ENCODE results near the gene TMEM240. TPM values are rescaled to one million over a fixed set of nuclear protein-coding genes. Genes with fewer than 3 reads are reported as not detected.
A peak's percentile ranks its signal among the peaks of the same experiment; 100 is the strongest.
"Not testable (repeated sequence)": the region's sequence is repeated elsewhere in the genome, so short reads cannot be mapped to it uniquely, and the experiment has no call there.

TMEM240 gene
- total and polyA plus RNA-seq, 8 donors, result 2.6 to 6.9 (median 4.3) TPM

GRCh38 chr1:1511533-1512285 is 28.7 kb downstream of the TMEM240 start, which contains the start of gene ATAD3A:
Gene ATAD3A, plus strand, starts transcription at chr1:1512162. Its CDS starts 107 bp downstream, at chr1:1512269.
- intact Hi-C loops (cut with DNase I), result no loop called here
- Histone ChIP-seq H3K27ac (peak within 1 kb of the TSS; percentile 87 to 94), H3K27me3 (no peaks in the 10 kb centered on the region), H3K4me3 (peak within 1 kb of the TSS; percentile 84 to 87), H3K4me1 (peaks cover 6 to 28% of the 10 kb centered on the region in 2 donors), H3K36me3 (peaks cover 0 to 14% of the 10 kb centered on the region in 2 donors), H3K9me3 (no peaks in the 10 kb centered on the region)
- DNase-seq (peak; percentile 98 to 99 (median 99)), ATAC-seq (peak; percentile 95)
- TF ChIP-seq, protein P1, sequence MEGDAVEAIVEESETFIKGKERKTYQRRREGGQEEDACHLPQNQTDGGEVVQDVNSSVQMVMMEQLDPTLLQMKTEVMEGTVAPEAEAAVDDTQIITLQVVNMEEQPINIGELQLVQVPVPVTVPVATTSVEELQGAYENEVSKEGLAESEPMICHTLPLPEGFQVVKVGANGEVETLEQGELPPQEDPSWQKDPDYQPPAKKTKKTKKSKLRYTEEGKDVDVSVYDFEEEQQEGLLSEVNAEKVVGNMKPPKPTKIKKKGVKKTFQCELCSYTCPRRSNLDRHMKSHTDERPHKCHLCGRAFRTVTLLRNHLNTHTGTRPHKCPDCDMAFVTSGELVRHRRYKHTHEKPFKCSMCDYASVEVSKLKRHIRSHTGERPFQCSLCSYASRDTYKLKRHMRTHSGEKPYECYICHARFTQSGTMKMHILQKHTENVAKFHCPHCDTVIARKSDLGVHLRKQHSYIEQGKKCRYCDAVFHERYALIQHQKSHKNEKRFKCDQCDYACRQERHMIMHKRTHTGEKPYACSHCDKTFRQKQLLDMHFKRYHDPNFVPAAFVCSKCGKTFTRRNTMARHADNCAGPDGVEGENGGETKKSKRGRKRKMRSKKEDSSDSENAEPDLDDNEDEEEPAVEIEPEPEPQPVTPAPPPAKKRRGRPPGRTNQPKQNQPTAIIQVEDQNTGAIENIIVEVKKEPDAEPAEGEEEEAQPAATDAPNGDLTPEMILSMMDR (IDR thresholded peaks at IDR 0.05), result no peak

GRCh38 chr1:1510912-1511532 is 29.4 kb downstream of the TMEM240 start:
- H3K4me3 ChIP-seq, result peak overlapping the region; percentile 84 to 87
- ATAC-seq, result peak; percentile 20
- peaks cover 6 to 28% of the 10 kb centered on the region in 2 donors for H3K4me1 ChIP-seq
- H3K27ac ChIP-seq, result peak overlapping the region; percentile 87 to 94
- H3K36me3 ChIP-seq, result peaks cover 0 to 7% of the 10 kb centered on the region in 2 donors
- peak in 1 of 4 donors; percentile 16 for DNase-seq
- intact Hi-C loops (cut with DNase I), result no loop called here
- no peaks in the 10 kb centered on the region for H3K27me3 ChIP-seq
- TF ChIP-seq, protein P1 (IDR thresholded peaks at IDR 0.05), result no peak
- no peaks in the 10 kb centered on the region for H3K9me3 ChIP-seq

- intact Hi-C loops (cut with DNase I); H3K9me3 ChIP-seq; H3K27me3 ChIP-seq; H3K4me3 ChIP-seq; H3K36me3 ChIP-seq; DNase-seq; ATAC-seq; H3K27ac ChIP-seq: not testable (repeated sequence)
- peaks cover 6 to 38% of the 10 kb centered on the region in 2 donors for H3K4me1 ChIP-seq
Measured at GRCh38 chr1:1509465-1509850, 31.0 kb downstream of the TMEM240 start.

DNA sequence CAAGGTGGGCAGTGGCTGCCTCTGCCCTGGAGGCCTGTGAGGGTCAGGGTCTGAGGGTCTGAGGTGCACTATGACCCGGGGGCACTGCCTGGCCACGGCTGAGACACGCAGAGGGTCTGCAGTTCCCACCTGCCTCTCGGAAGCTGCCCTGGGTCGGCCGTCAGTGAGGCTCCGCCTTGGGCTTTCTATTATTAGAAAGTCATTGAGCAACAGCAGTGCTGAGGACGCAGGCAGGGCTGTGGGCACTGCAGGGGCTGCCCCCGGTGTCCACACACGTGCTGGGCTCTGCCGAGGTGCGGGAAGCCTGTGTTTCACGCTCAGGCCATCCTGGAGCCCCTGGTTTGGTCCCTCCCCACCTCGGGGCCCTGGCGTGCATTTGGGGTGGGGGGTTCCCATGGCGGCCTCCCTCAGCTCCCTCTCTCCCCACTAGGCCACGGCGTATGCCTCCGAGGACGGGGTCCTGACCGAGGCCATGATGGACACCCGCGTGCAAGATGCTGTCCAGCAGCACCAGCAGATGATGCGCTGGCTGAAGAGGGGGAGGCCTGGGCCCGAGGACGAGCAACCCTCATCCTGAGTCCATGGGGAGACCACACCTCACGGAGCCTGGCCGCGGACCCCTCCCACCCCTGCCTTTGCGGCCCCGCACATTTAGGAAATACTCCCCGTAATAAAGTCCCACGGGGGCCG is 31.5 kb downstream of the TMEM240 start:
- H3K36me3 ChIP-seq; H3K4me3 ChIP-seq; intact Hi-C loops (cut with DNase I); H3K27ac ChIP-seq; H3K27me3 ChIP-seq; H3K9me3 ChIP-seq; DNase-seq: not testable (repeated sequence)
- ATAC-seq, result peak; percentile 8
- H3K4me1 ChIP-seq, result peaks cover 6 to 38% of the 10 kb centered on the region in 2 donors

DNA sequence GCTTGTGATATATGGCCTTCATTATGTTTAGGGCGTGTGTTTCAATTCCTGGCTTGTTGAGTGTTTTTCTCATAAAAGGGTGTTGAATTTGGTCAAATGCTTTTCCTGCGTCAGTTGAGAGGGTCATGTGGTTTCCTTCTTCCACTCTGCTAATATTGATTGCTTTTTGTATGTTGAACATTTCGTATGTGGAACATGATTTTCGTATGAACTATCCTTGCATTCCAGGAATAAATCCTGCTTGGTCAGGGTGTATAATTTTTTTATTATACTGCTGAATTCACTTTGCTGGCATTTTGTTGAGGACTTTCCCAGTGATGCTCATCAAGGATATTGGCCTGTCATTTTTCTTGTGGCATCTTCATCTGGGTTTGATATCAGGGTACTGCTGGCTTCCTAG is 33.1 kb downstream of the TMEM240 start:
- Histone ChIP-seq H3K4me1 (peaks cover 6 to 30% of the 10 kb centered on the region in 2 donors), H3K4me3 (no peak overlapping the region), H3K9me3 (no peaks in the 10 kb centered on the region), H3K36me3 (no peaks in the 10 kb centered on the region), H3K27me3 (no peaks in the 10 kb centered on the region), H3K27ac (no peak overlapping the region)
- ATAC-seq (no peak), DNase-seq (no peak)
- TF ChIP-seq, protein P1 (IDR thresholded peaks at IDR 0.05), result no peak
- intact Hi-C loops (cut with DNase I), result no loop called here

DNA sequence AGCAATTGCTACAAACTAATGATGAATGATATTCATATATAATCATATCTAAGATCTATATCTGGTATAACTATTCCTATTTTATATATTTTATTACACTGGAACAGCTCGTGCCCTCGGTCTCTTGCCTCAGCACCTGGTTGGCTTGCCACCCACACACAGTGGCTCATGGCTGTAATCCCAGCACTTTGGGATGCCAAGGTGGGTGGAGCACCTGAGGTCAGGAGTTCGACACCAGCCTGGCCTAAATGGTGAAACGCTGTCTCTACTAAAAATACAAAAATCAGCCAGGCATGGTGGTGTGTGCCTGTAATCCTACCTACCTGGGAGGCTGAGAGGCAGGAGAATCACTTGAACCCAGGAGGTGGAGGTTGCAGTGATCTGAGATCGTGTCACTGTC is 34.6 kb downstream of the TMEM240 start:
- H3K4me3 ChIP-seq; DNase-seq; intact Hi-C loops (cut with DNase I); H3K36me3 ChIP-seq; H3K9me3 ChIP-seq; H3K27me3 ChIP-seq; ATAC-seq: not testable (repeated sequence)
- peak overlapping the region; percentile 44 to 75 for H3K27ac ChIP-seq
- peaks cover 2 to 23% of the 10 kb centered on the region in 2 donors for H3K4me1 ChIP-seq

All from left lung (tissue), 10 donors.